ENCODE results near the gene ANP32A. TPM values are rescaled to one million over a fixed set of nuclear protein-coding genes. Genes with fewer than 3 reads are reported as not detected.
A peak's percentile ranks its signal among the peaks of the same experiment; 100 is the strongest.

The ANP32A gene
- total and polyA plus RNA-seq, 9 of the 15 experiments (the other 6 are each of a cell fraction or from before 2014, with no cell fraction given) = 13.2 to 656 (median 210) TPM

- TF ChIP-seq ZBTB26 (CRISPR knock-in tag; IDR thresholded peaks at IDR 0.05) (no peak), POLR2AphosphoS5 (IDR thresholded peaks at IDR 0.05; ENCODE audit: control insufficient read depth, insufficient read depth, low read depth, low read length) (peak; percentile 68; the same call in 1 of the 2 replicates), CCAR2 (IDR thresholded peaks at IDR 0.05; ENCODE audit: low read depth, low read length) (no peak), ZNF398 (CRISPR knock-in tag; IDR thresholded peaks at IDR 0.05) (no peak), RBBP5 (IDR thresholded peaks at IDR 0.05; ENCODE audit: borderline replicate concordance, insufficient read depth, low read length, poor library complexity, severe bottlenecking) (peak; percentile 12), MCM2 (IDR thresholded peaks at IDR 0.05; ENCODE audit: low read depth) (no peak), RBFOX2 (IDR thresholded peaks at IDR 0.05; ENCODE audit: low read depth, low read length) (peak; percentile 84), ZNF589 (CRISPR knock-in tag; IDR thresholded peaks at IDR 0.05; ENCODE audit: low read depth) (no peak), OTX1 (CRISPR knock-in tag; IDR thresholded peaks at IDR 0.05) (peak; percentile 23; the same call in 1 of the 2 replicates), ZMIZ1 (IDR thresholded peaks at IDR 0.05; ENCODE audit: low read depth in 2 of 2, low read length in 2 of 2) (no peak), NEUROD1 (IDR thresholded peaks at IDR 0.05; ENCODE audit: borderline replicate concordance, low read depth, low read length, partially characterized antibody) (no peak), SMARCB1 (IDR thresholded peaks at IDR 0.05; ENCODE audit: insufficient read length, low read depth) (no peak), HDAC1 (IDR thresholded peaks at IDR 0.05) (peak in 1 of 2 experiments; percentile 39; a peak in 2 of 4 replicates), PTBP1 (IDR thresholded peaks at IDR 0.05; ENCODE audit: low read depth, low read length) (0 out of 2 replicates have a peak, but pooled peaks have one; percentile 18), THRA (IDR thresholded peaks at IDR 0.05) (no peak), NFIC (IDR thresholded peaks at IDR 0.05) (0 out of 2 replicates have a peak, but pooled peaks have one; percentile 6)
- TF ChIP-seq, protein P1, sequence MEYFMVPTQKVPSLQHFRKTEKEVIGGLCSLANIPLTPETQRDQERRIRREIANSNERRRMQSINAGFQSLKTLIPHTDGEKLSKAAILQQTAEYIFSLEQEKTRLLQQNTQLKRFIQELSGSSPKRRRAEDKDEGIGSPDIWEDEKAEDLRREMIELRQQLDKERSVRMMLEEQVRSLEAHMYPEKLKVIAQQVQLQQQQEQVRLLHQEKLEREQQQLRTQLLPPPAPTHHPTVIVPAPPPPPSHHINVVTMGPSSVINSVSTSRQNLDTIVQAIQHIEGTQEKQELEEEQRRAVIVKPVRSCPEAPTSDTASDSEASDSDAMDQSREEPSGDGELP (CRISPR knock-in tag; IDR thresholded peaks at IDR 0.05; ENCODE audit: borderline replicate concordance) = peak; percentile 9; the same call in 1 of the 2 replicates
These were observed 1.0 kb downstream of the ANP32A start (continued) for GRCh38 chr15:68819495-68820294.

Data from K562 (cell line).